ENCODE data around the gene FPR2. TPM values are rescaled to one million over a fixed set of nuclear protein-coding genes. Genes with fewer than 3 reads are reported as not detected.
"Not testable (repeated sequence)": the region's sequence is repeated elsewhere in the genome, so short reads cannot be mapped to it uniquely, and the experiment has no call there.

The FPR2 gene
- total RNA-seq, 2 experiments from 2014 or later: not detected

DNA sequence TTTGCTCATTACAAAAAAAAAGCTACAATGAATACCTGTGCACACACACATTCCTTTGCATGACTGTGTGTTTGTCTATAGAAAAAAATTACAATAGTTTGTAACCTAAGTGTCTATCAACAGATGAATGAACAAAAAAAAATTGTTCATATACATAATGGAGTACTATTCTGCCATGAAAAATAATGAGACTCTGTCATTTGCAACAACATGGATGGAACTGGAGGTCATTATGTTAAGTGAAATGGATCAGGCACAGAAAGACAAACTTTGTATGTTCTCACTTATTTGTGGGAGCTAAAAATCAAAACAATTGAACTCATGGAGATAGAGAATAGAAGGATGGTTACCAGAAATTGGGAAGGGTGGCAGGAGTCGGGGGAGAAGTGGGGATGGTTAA, 15.6 kb downstream of the FPR2 start:
- POLR2A ChIA-PET; H3K36me3 Mint-ChIP-seq (ENCODE audit: low read depth); H3K27ac Mint-ChIP-seq; DNase-seq; H3K4me1 Mint-ChIP-seq (ENCODE audit: low read depth); ATAC-seq; H3K9me3 Mint-ChIP-seq (ENCODE audit: insufficient read depth); H3K4me3 Mint-ChIP-seq: not testable (repeated sequence)
- H3K27me3 Mint-ChIP-seq (ENCODE audit: low read depth): peaks cover 22% of the 10 kb centered on the region
- CTCF ChIA-PET: interaction anchor here (1.3 to 2.1 kb wide), 4 partner anchors 59 to 461 kb away, joined by 3 to 9 read pairs (median 5); no protein-coding TSS in a partner anchor

DNA sequence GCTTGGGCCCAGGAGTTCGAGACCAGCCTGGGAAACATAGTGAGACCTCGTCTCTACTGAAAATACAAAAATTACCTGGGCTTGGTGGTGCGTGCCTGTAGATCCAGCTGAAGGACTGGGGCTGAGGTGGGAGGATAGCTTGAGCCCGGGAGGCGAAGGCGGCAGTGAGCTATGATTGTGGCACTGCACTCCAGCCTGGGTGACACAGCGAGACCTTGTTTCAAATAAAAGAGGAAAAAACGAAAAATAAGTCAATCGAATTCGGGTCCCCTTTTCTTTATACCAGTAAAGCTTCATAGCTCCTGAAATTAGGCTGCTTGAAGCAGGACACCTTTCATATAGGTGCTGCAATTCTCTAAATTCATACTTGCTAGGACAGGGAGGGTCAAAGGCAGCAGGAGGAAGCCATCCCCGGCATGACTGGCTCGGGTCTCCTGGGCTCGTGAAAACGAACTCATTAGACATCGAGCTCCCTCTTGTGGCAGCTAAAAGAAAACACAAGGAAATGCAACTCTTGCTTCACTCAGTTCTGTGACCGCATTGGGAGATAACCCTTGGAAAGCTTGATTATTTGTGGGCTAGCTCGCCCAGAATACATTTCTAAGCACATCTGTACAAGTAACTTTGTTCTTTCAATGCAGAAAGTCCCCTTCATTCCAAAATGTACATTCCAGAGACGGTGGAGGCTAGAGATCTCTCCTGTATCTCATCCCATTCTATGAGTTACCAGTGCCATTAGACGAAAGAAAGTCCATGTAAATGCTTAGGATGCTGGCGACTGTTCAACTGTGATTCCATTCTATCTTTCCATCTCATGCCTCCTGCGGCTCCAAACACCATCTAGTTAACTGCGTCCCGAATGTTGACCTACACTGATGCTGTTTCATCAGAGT, 16.8 kb downstream of the FPR2 start:
- H3K4me1 Mint-ChIP-seq (ENCODE audit: low read depth): peaks cover 2% of the 10 kb centered on the region
- no peaks in the 10 kb centered on the region for H3K36me3 Mint-ChIP-seq (ENCODE audit: low read depth)
- ChIA-PET CTCF (interaction anchor here (0.6 to 2.1 kb wide), 21 partner anchors 9 to 1647 kb away, joined by 3 to 9 read pairs (median 3); no protein-coding TSS in a partner anchor), POLR2A (no interaction called here)
- DNase-seq (peak; percentile 55), ATAC-seq (peak; percentile 49)
- no peak overlapping the region for H3K27ac Mint-ChIP-seq
- no peak overlapping the region for H3K4me3 Mint-ChIP-seq
- peaks cover 3% of the 10 kb centered on the region for H3K9me3 Mint-ChIP-seq (ENCODE audit: insufficient read depth)
- peaks cover 19% of the 10 kb centered on the region for H3K27me3 Mint-ChIP-seq (ENCODE audit: low read depth)

DNA sequence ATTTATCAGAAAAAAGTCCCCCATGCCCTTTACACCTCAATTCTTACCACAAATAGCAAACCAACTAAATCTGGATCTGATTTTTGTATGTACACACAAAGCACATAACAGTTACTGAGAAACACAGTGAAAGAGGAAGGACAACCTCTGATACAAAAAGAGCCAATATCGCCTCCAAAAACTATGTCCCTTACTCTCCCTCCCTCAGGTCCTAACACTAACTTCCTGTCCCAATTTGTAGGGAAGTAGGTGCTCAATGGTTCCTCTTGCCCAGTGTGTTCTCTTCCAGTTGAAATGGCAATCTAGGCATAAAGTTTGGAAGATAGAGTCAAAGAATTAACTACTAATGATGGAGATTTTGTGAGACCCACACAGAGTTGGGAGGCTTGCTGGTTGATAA, 18.2 kb downstream of the FPR2 start:
- Mint-ChIP-seq H3K4me1 (ENCODE audit: low read depth) (peaks cover 2% of the 10 kb centered on the region), H3K27me3 (ENCODE audit: low read depth) (peaks cover 18% of the 10 kb centered on the region), H3K4me3 (no peak overlapping the region), H3K27ac (no peak overlapping the region), H3K36me3 (ENCODE audit: low read depth) (no peaks in the 10 kb centered on the region), H3K9me3 (ENCODE audit: insufficient read depth) (no peaks in the 10 kb centered on the region)
- DNase-seq: no peak
- ChIA-PET CTCF (no interaction called here), POLR2A (interaction anchor here (0.7 kb wide), 1 partner anchor 11 kb away, joined by 3 read pairs; no protein-coding TSS in a partner anchor)
- ATAC-seq: no peak

DNA sequence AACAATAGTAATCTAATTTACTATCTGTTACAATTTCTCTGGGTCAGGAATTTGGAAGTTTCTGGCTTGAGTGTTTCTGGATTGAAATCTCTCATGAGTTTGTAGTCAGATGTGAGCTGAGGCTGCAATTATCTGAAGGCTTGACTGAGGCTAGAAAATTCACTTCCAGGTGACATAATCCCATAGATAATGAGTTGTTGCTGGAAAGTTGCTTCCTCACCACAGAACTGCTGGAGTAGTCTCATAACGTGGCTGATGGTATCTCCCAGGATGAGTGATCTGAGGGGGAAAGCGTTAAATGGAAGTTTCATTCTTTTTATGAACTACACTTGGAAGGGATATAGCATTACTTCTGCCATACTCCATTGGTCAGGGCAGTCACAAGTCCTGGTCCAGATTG, 18.7 kb downstream of the FPR2 start:
- Mint-ChIP-seq H3K4me1 (ENCODE audit: low read depth) (peaks cover 2% of the 10 kb centered on the region), H3K27ac (no peak overlapping the region), H3K9me3 (ENCODE audit: insufficient read depth) (no peaks in the 10 kb centered on the region), H3K4me3 (no peak overlapping the region), H3K36me3 (ENCODE audit: low read depth) (no peaks in the 10 kb centered on the region), H3K27me3 (ENCODE audit: low read depth) (peaks cover 18% of the 10 kb centered on the region)
- DNase-seq (no peak), ATAC-seq (no peak)
- POLR2A ChIA-PET: no interaction called here
- CTCF ChIA-PET: no interaction called here

DNA sequence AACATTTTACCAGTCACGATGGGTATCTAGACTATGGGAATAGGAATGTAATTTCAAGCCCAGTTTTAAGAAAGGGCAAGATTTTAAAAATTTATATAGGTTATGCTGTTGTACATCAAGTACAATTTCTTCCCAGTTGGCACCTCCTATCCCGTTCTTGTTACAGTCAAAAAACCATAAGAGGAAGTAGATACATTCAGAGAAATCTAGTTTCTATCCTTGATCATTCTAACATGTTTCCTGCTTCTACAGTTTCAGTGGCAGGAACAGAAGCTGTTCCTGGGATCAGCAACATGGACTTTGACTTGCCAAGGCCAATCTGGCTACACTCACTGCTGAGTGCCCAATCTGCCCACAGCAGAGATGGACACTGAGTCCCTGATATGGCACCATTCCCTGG, 19.3 kb downstream of the FPR2 start:
- DNase-seq (no peak), ATAC-seq (no peak)
- H3K27ac Mint-ChIP-seq: no peak overlapping the region
- ChIA-PET CTCF (no interaction called here), POLR2A (no interaction called here)
- H3K36me3 Mint-ChIP-seq (ENCODE audit: low read depth): no peaks in the 10 kb centered on the region
- peaks cover 2% of the 10 kb centered on the region for H3K4me1 Mint-ChIP-seq (ENCODE audit: low read depth)
- no peak overlapping the region for H3K4me3 Mint-ChIP-seq
- H3K9me3 Mint-ChIP-seq (ENCODE audit: insufficient read depth): no peaks in the 10 kb centered on the region
- peaks cover 18% of the 10 kb centered on the region for H3K27me3 Mint-ChIP-seq (ENCODE audit: low read depth)

DNA sequence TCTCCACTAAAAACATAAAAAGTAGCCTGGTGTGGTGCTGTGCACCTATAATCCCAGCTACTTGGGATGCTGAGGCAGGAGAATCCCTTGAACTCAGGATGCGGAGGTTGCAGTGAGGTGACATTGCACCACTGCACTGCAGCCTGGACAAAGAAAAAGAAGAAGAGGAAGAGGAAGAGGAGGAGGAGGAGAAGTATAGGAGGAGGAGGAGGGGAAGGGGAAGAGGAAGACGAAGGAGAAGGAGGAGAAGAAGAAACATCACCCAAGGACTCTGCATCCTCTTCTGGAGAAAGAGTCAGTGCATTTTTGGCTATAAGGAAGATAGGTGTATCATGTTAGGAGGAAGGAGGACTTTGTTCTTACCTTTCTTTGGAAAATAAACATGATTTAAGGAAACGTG, 21.0 kb downstream of the FPR2 start:
- Mint-ChIP-seq H3K9me3 (ENCODE audit: insufficient read depth) (no peaks in the 10 kb centered on the region), H3K36me3 (ENCODE audit: low read depth) (no peaks in the 10 kb centered on the region), H3K27ac (no peak overlapping the region), H3K4me1 (ENCODE audit: low read depth) (peaks cover 2% of the 10 kb centered on the region), H3K4me3 (no peak overlapping the region), H3K27me3 (ENCODE audit: low read depth) (peaks cover 11% of the 10 kb centered on the region)
- CTCF ChIA-PET: no interaction called here
- DNase-seq (no peak), ATAC-seq (no peak)
- POLR2A ChIA-PET: no interaction called here

DNA sequence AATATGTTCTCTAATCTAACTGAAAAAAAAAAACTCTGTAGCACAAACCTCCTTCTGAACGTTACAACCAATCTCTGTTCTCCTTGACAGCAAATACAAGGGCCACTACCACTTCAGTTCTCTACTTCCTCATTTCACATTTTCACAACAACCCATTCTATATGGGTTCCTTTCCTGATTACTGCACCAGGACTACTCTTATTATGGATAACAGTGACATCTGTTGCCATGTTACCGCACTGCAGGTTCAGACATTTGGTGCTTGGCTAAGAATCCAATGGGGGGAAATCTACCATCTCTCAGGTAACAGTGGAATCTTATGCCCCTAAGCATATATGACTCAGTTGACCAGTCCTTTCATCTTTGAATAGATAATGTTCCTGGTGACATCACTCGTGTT, 22.4 kb downstream of the FPR2 start:
- no peaks in the 10 kb centered on the region for H3K9me3 Mint-ChIP-seq (ENCODE audit: insufficient read depth)
- H3K27ac Mint-ChIP-seq: no peak overlapping the region
- H3K4me1 Mint-ChIP-seq (ENCODE audit: low read depth): no peaks in the 10 kb centered on the region
- ATAC-seq: no peak
- peaks cover 8% of the 10 kb centered on the region for H3K27me3 Mint-ChIP-seq (ENCODE audit: low read depth)
- POLR2A ChIA-PET: no interaction called here
- CTCF ChIA-PET: no interaction called here
- no peaks in the 10 kb centered on the region for H3K36me3 Mint-ChIP-seq (ENCODE audit: low read depth)
- H3K4me3 Mint-ChIP-seq: no peak overlapping the region
- DNase-seq: no peak

DNA sequence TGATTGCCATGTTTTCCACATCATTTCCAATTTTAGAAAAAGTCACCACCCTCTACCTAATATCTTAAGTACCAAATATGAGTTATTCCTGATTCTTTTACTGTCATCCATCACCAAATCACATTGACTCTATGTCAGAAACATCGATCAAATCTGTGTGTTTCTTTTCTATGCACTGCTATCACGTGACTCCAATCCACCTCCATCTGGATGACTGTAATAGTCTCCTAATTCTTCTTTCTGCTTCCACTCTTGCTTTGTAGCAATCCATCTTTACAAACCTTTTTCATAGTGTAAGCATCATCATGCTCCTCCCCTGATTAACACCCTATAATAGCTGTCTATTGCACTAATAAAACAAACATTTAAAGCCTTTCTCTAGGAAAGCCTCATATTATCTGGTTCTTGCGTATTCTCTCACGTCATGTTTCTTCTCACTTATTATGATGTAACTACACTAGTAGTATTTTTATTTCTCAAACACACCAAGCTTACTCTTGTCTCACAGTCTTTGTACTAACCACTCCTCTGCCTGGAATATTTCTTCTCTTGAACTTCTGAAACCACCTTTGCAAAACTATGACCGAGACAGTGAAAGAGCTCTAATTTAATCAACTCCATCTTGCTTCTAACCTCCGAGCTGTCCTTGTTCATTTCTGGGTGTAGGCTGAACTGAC, 23.3 kb downstream of the FPR2 start:
- Mint-ChIP-seq H3K27me3 (ENCODE audit: low read depth) (peaks cover 7% of the 10 kb centered on the region), H3K9me3 (ENCODE audit: insufficient read depth) (no peaks in the 10 kb centered on the region), H3K4me1 (ENCODE audit: low read depth) (no peaks in the 10 kb centered on the region), H3K36me3 (ENCODE audit: low read depth) (no peaks in the 10 kb centered on the region), H3K27ac (no peak overlapping the region), H3K4me3 (no peak overlapping the region)
- ChIA-PET CTCF (interaction anchor here (1.4 kb wide), 1 partner anchor 342 kb away, joined by 3 read pairs; no protein-coding TSS in a partner anchor), POLR2A (no interaction called here)
- no peak for ATAC-seq
- no peak for DNase-seq

DNA sequence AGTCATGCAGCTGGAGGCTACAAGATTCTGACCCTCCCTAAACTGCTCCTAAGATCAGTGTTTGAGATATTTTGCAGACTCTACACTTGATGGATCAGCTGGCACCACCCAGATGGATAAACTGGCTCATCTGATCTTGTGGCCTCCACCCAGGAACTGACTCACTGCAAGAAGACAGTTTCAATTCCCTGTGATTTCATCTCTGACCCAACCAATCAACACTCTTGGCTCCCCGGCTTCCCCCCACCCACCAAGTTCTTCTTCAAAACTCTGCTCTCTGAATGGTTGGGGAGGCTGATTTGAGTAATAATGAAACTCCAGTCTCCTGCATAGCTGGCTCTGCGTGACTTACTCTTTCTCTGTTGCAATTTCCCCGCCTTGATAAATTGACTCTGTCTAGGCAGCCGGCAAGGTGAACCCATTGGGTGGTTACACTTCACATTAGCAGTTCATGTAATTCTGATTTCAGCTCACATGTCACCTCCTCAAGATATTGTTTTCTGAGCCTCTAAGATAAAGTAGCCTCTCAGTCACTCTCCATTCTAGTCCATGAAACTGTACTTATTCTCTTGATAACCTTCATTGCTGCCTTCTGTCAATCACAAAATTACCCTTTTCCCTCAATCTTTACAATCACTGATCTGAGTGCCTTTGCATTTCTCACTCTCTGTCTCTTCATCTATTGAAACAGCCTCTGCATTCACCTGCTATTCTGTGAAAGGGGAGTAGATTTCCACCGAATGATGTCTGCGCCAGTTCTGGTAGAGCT, 24.1 kb downstream of the FPR2 start:
- H3K36me3 Mint-ChIP-seq (ENCODE audit: low read depth): no peaks in the 10 kb centered on the region
- H3K4me3 Mint-ChIP-seq: no peak overlapping the region
- no peak overlapping the region for H3K27ac Mint-ChIP-seq
- ChIA-PET POLR2A (no interaction called here), CTCF (interaction anchor here (0.6 to 1.4 kb wide), 2 partner anchors 269 to 343 kb away, joined by 3 read pairs; no protein-coding TSS in a partner anchor)
- DNase-seq: peak; percentile 30
- ATAC-seq: no peak
- no peaks in the 10 kb centered on the region for H3K4me1 Mint-ChIP-seq (ENCODE audit: low read depth)
- no peaks in the 10 kb centered on the region for H3K9me3 Mint-ChIP-seq (ENCODE audit: insufficient read depth)
- H3K27me3 Mint-ChIP-seq (ENCODE audit: low read depth): no peaks in the 10 kb centered on the region

DNA sequence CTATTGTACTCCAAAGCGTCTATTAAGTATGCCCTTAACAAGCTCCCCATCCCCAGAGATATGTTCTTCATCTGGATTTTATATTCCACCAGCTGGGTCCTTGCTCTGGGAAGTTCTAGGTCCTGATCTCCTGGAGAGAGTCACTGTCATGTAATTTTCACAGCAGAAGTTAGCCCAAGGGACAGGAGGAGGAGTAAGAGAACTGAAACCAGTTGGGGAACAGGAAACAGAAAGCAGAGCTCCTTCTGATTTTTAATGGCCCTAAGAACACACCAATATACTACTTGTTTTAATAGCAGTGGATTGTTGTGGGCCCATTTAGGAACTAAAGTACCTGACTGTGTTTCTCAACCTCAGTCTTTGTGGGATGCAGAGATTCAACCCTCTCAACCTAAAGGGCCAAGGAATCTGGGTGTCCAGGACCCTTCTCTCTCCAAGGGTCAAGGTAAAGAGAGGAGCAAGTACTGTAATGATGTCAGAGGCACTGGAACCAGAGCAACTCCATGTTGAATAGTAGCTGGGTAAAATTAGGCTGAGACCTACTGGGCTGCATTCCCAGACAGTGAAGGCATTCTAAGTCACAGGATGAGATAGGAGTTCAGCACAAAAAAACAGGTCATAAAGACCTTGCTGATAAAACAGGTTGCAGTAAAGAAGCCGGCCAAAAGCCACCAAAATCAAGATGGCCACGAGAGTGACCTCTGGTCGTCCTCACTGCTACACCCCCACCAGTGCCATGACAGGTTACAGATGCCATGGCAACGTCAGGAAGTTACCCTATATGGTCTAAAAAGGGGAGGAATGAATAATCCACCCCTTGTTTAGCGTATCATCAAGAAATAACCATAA, 25.9 kb downstream of the FPR2 start:
- ChIA-PET POLR2A (no interaction called here), CTCF (no interaction called here)
- H3K4me3 Mint-ChIP-seq: no peak overlapping the region

DNA sequence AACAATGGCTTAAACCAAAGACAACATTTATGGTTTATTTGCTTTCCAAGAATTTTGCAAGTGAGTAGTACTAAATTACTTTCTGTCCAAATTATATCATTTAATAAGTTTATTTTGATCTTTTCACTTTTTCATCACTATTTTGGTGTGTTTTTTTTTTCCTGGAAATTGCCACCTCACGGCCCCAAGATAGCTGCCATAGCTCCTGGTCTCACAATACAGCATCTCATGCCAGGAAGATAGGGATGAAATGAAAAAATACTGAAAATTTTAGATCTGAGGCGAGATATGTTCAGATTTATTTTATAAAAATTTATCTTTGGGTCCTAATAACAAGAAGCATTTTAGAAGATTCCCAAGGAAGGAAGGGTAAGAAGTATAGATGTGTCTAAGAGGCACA, 27.0 kb downstream of the FPR2 start:
- POLR2A ChIA-PET: no interaction called here
- H3K4me3 Mint-ChIP-seq: no peak overlapping the region
- CTCF ChIA-PET: interaction anchor here (1.8 kb wide), 1 partner anchor 10 kb away, joined by 6 read pairs; no protein-coding TSS in a partner anchor
- ATAC-seq: no peak
- no peaks in the 10 kb centered on the region for H3K27me3 Mint-ChIP-seq (ENCODE audit: low read depth)
- no peaks in the 10 kb centered on the region for H3K36me3 Mint-ChIP-seq (ENCODE audit: low read depth)
- no peaks in the 10 kb centered on the region for H3K4me1 Mint-ChIP-seq (ENCODE audit: low read depth)
- no peak overlapping the region for H3K27ac Mint-ChIP-seq
- H3K9me3 Mint-ChIP-seq (ENCODE audit: insufficient read depth): peaks cover 8% of the 10 kb centered on the region
- no peak for DNase-seq

More for the DNA sequence above, 25.9 kb downstream of the FPR2 start:
- DNase-seq (no peak), ATAC-seq (no peak)
- H3K27ac Mint-ChIP-seq: no peak overlapping the region
- no peaks in the 10 kb centered on the region for H3K4me1 Mint-ChIP-seq (ENCODE audit: low read depth)
- H3K27me3 Mint-ChIP-seq (ENCODE audit: low read depth): no peaks in the 10 kb centered on the region
- peaks cover 5% of the 10 kb centered on the region for H3K9me3 Mint-ChIP-seq (ENCODE audit: insufficient read depth)
- H3K36me3 Mint-ChIP-seq (ENCODE audit: low read depth): no peaks in the 10 kb centered on the region
